ENCODE data around the gene TEX50. TPM values are rescaled to one million over a fixed set of nuclear protein-coding genes. Genes with fewer than 3 reads are reported as not detected.
A peak's percentile ranks its signal among the peaks of the same experiment; 100 is the strongest.
"Not testable (repeated sequence)": the region's sequence is repeated elsewhere in the genome, so short reads cannot be mapped to it uniquely, and the experiment has no call there.

The TEX50 gene
- total RNA-seq, 1 donor = not detected

GRCh38 chr1:173663159-173663558, 28.0 kb downstream of the TEX50 start:
- DNase-seq (ENCODE audit: insufficient read length, low spot score, missing footprints) = no peak
- H3K4me2 ChIP-seq (ENCODE audit: insufficient read depth, low read length) = no peak overlapping the region
- H4K20me1 ChIP-seq (ENCODE audit: insufficient read depth, low read length) = no peaks in the 10 kb centered on the region
- no peaks in the 10 kb centered on the region for H3K36me3 ChIP-seq (ENCODE audit: insufficient read depth, low read length)
- no peaks in the 10 kb centered on the region for H3K4me1 ChIP-seq (ENCODE audit: insufficient read depth, low read length)
- H3K79me2 ChIP-seq (ENCODE audit: insufficient read depth, low read length) = no peaks in the 10 kb centered on the region
- no peak overlapping the region for H3K27ac ChIP-seq (ENCODE audit: low read depth, low read length)
- no peak overlapping the region for H2AFZ ChIP-seq (ENCODE audit: low read length)
- no peak overlapping the region for H3K4me3 ChIP-seq (ENCODE audit: insufficient read depth, low read length)
- no peaks in the 10 kb centered on the region for H3K27me3 ChIP-seq (ENCODE audit: insufficient read depth, low read length)
- TF ChIP-seq CTCF (IDR thresholded peaks at IDR 0.05; ENCODE audit: extremely low read depth, low read depth, low read length) = no peak
- H3K9me3 ChIP-seq (ENCODE audit: low read depth, low read length) = no peaks in the 10 kb centered on the region

- Histone ChIP-seq H2AFZ (ENCODE audit: low read length) (no peak overlapping the region), H3K27me3 (ENCODE audit: insufficient read depth, low read length) (peaks cover 6% of the 10 kb centered on the region), H3K36me3 (ENCODE audit: insufficient read depth, low read length) (no peaks in the 10 kb centered on the region), H3K79me2 (ENCODE audit: insufficient read depth, low read length) (no peaks in the 10 kb centered on the region), H4K20me1 (ENCODE audit: insufficient read depth, low read length) (no peaks in the 10 kb centered on the region), H3K4me3 (ENCODE audit: insufficient read depth, low read length) (no peak overlapping the region), H3K4me1 (ENCODE audit: insufficient read depth, low read length) (no peaks in the 10 kb centered on the region), H3K4me2 (ENCODE audit: insufficient read depth, low read length) (no peak overlapping the region), H3K9me3 (ENCODE audit: low read depth, low read length) (no peaks in the 10 kb centered on the region), H3K27ac (ENCODE audit: low read depth, low read length) (no peak overlapping the region)
- no peak for TF ChIP-seq CTCF (IDR thresholded peaks at IDR 0.05; ENCODE audit: extremely low read depth, low read depth, low read length)
- no peak for DNase-seq (ENCODE audit: insufficient read length, low spot score, missing footprints)
Observed at GRCh38 chr1:173666646-173667045, 31.5 kb downstream of the TEX50 start.

- Histone ChIP-seq H3K4me1 (ENCODE audit: insufficient read depth, low read length) (no peaks in the 10 kb centered on the region), H3K79me2 (ENCODE audit: insufficient read depth, low read length) (no peaks in the 10 kb centered on the region), H4K20me1 (ENCODE audit: insufficient read depth, low read length) (no peaks in the 10 kb centered on the region), H3K27me3 (ENCODE audit: insufficient read depth, low read length) (peaks cover 6% of the 10 kb centered on the region), H3K36me3 (ENCODE audit: insufficient read depth, low read length) (no peaks in the 10 kb centered on the region), H3K27ac (ENCODE audit: low read depth, low read length) (no peak within 1 kb of the TSS), H2AFZ (ENCODE audit: low read length) (peak within 1 kb of the TSS; percentile 54), H3K9me3 (ENCODE audit: low read depth, low read length) (no peaks in the 10 kb centered on the region), H3K4me2 (ENCODE audit: insufficient read depth, low read length) (peak within 1 kb of the TSS; percentile 84), H3K4me3 (ENCODE audit: insufficient read depth, low read length) (peak within 1 kb of the TSS; percentile 65)
- peak; percentile 65 for DNase-seq (ENCODE audit: insufficient read length, low spot score, missing footprints)
- no peak for TF ChIP-seq CTCF (IDR thresholded peaks at IDR 0.05; ENCODE audit: extremely low read depth, low read depth, low read length)
Observed at GRCh38 chr1:173669491-173669941, 34.4 kb downstream of the TEX50 start, which contains the start of gene ANKRD45. ANKRD45 (minus strand) TSS chr1:173669851; CDS start chr1:173659418, 10,433 bp downstream.

GRCh38 chr1:173674496-173674895, 39.4 kb downstream of the TEX50 start:
- not testable (repeated sequence) for H2AFZ ChIP-seq (ENCODE audit: low read length); H3K27ac ChIP-seq (ENCODE audit: low read depth, low read length); H3K4me2 ChIP-seq (ENCODE audit: insufficient read depth, low read length); H3K4me3 ChIP-seq (ENCODE audit: insufficient read depth, low read length); H3K36me3 ChIP-seq (ENCODE audit: insufficient read depth, low read length); H3K4me1 ChIP-seq (ENCODE audit: insufficient read depth, low read length); DNase-seq (ENCODE audit: insufficient read length, low spot score, missing footprints); H4K20me1 ChIP-seq (ENCODE audit: insufficient read depth, low read length); H3K9me3 ChIP-seq (ENCODE audit: low read depth, low read length); H3K27me3 ChIP-seq (ENCODE audit: insufficient read depth, low read length); H3K79me2 ChIP-seq (ENCODE audit: insufficient read depth, low read length)

- H4K20me1 ChIP-seq (ENCODE audit: insufficient read depth, low read length); H3K36me3 ChIP-seq (ENCODE audit: insufficient read depth, low read length); H2AFZ ChIP-seq (ENCODE audit: low read length); H3K4me3 ChIP-seq (ENCODE audit: insufficient read depth, low read length); H3K4me2 ChIP-seq (ENCODE audit: insufficient read depth, low read length); H3K9me3 ChIP-seq (ENCODE audit: low read depth, low read length); DNase-seq (ENCODE audit: insufficient read length, low spot score, missing footprints); H3K4me1 ChIP-seq (ENCODE audit: insufficient read depth, low read length); H3K27ac ChIP-seq (ENCODE audit: low read depth, low read length); H3K27me3 ChIP-seq (ENCODE audit: insufficient read depth, low read length); H3K79me2 ChIP-seq (ENCODE audit: insufficient read depth, low read length): not testable (repeated sequence)
Observed at GRCh38 chr1:173680152-173680551, 45.0 kb downstream of the TEX50 start.

Data from osteoblast (primary cell).